HG03108 (cell line): ENCODE measurements around the gene ORM2.
A peak's percentile ranks its signal among the peaks of the same experiment; 100 is the strongest.
"Not testable (repeated sequence)": the region's sequence is repeated elsewhere in the genome, so short reads cannot be mapped to it uniquely, and the experiment has no call there.

Source experiments
- ATAC-seq: cut with Tn5 transposase; IDR thresholded peaks from one replicate; pipeline ENCODE4 v1.9.1; 2021; ENCODE audit warnings: moderate library complexity; ENCODE audit not compliant: unreplicated experiment

ORM2 gene

GRCh38 chr9:114330636-114331035 is 967 bp downstream of the ORM2 start:
- no peak for ATAC-seq

- ATAC-seq, result not testable (repeated sequence)
These were observed 1.8 kb downstream of the ORM2 start for GRCh38 chr9:114331229-114332195.

- not testable (repeated sequence) for ATAC-seq
These were observed 2.9 kb downstream of the ORM2 start for GRCh38 chr9:114332474-114333040.

GRCh38 chr9:114333718-114334117 is 4.0 kb downstream of the ORM2 start:
- not testable (repeated sequence) for ATAC-seq

GRCh38 chr9:114334490-114334889 is 4.8 kb downstream of the ORM2 start:
- ATAC-seq, result no peak

GRCh38 chr9:114335745-114336144 is 6.1 kb downstream of the ORM2 start:
- no peak for ATAC-seq

GRCh38 chr9:114336157-114336556 is 6.5 kb downstream of the ORM2 start:
- no peak for ATAC-seq

- ATAC-seq, result no peak
These were observed 7.2 kb downstream of the ORM2 start for GRCh38 chr9:114336699-114337395.

GRCh38 chr9:114338187-114338586 is 8.5 kb downstream of the ORM2 start:
- no peak for ATAC-seq

- peak; percentile 59 for ATAC-seq
These were observed 9.7 kb downstream of the ORM2 start for GRCh38 chr9:114339130-114339908.

GRCh38 chr9:114341152-114341830 is 11.6 kb downstream of the ORM2 start:
- ATAC-seq, result no peak

GRCh38 chr9:114341991-114342390 is 12.3 kb downstream of the ORM2 start:
- ATAC-seq, result no peak

GRCh38 chr9:114342755-114343440 is 13.2 kb downstream of the ORM2 start:
- no peak for ATAC-seq

GRCh38 chr9:114343471-114344187 is 14.0 kb downstream of the ORM2 start:
- no peak for ATAC-seq

GRCh38 chr9:114344188-114344566 is 14.5 kb downstream of the ORM2 start:
- ATAC-seq, result no peak

GRCh38 chr9:114344692-114345091 is 15.0 kb downstream of the ORM2 start:
- ATAC-seq, result no peak

GRCh38 chr9:114345493-114346065 is 15.9 kb downstream of the ORM2 start:
- no peak for ATAC-seq

- ATAC-seq, result no peak
These were observed 16.5 kb downstream of the ORM2 start for GRCh38 chr9:114346146-114346545.

- ATAC-seq, result no peak
These were observed 18.0 kb downstream of the ORM2 start for GRCh38 chr9:114347675-114348074.
